HCT116 (cell line): ENCODE measurements around the gene KCNH5. TPM values are rescaled to one million over a fixed set of nuclear protein-coding genes. Genes with fewer than 3 reads are reported as not detected.
"Not testable (repeated sequence)": the region's sequence is repeated elsewhere in the genome, so short reads cannot be mapped to it uniquely, and the experiment has no call there.

ENCODE experiments used
- ATAC-seq: fragments of 200-7000 bp; cut with Tn5 transposase; 2 replicates; pipeline ENCODE4 v1.9.1; 2020; ENCODE audit warnings: mild to moderate bottlenecking, moderate library complexity
- BruUV-seq: library from RNA; stranded (reverse); fragments of 400-500 nt; replicated peaks from 2 replicates; lab custom pipeline; 2021; lab: Mats Ljungman, UMichigan
- CTCF ChIA-PET: fragments of 300-600 bp; sonication (Branson Sonifier 250); formaldehyde crosslinking; loops from one replicate; lab custom pipeline; 2021; ENCODE audit warnings: antibody characterized with exemption; lab: Charles Lee
- POLR2A ChIA-PET: fragments of 300-600, 350-600 bp; sonication (Branson Sonifier 250); formaldehyde crosslinking; loops from one replicate; lab custom pipeline; 2021; ENCODE audit warnings: antibody characterized with exemption; lab: Charles Lee
- RAD21 ChIA-PET, 2 experiments: fragments of 300-600 bp; sonication (Branson Sonifier 250); formaldehyde crosslinking; loops; one replicate each; lab custom pipeline; 2023; ENCODE audit warnings: low total read pairs in 2 of 2; ENCODE audit not compliant: uncharacterized antibody in 2 of 2, unreplicated experiment in 2 of 2, low non-redundant PET in 1 of 2; lab: Charles Lee
- DNase-seq: peaks from one replicate; pipeline ENCODE4 v3.0.0-alpha.2; 2010; ENCODE audit warnings: low read depth, low spot score
- H2AFZ ChIP-seq: fragments of 200-600 bp; shearing (Covaris generic), sonication (generic); 2 replicates; pipeline ENCODE4 v1.6.1; 2017; ENCODE audit warnings: low read depth, mixed run types, mixed read lengths, antibody characterized with exemption, low read length; ENCODE audit not compliant: poor library complexity, severe bottlenecking
- H3K27ac ChIP-seq: 2 replicates; pipeline ENCODE4 v1.5.1; 2012; ENCODE audit warnings: low read depth, low read length
- H3K27me3 ChIP-seq: fragments of 200-600 bp; sonication (generic); 2 replicates; pipeline ENCODE4 v1.6.1; 2016; ENCODE audit warnings: mixed run types, low read length, mixed read lengths; ENCODE audit not compliant: insufficient read depth
- H3K36me3 ChIP-seq, 2 experiments: fragments of 200-500 bp in 1 of 2; fragments of 200-600 bp in 1 of 2; sonication (Bioruptor generic) in 1 of 2; sonication (generic) in 1 of 2; 2 replicates each; pipeline versions ENCODE4 v1.5.1 to v1.6.1; 2014 to 2016; ENCODE audit warnings: low read length in 2 of 2, inconsistent platforms in 1 of 2, mixed read lengths in 1 of 2, mixed run types in 1 of 2; ENCODE audit not compliant: insufficient read depth in 2 of 2, control insufficient read depth in 1 of 2
- H3K4me1 ChIP-seq, 2 experiments: fragments of 200-600 bp in 1 of 2; sonication (generic) in 1 of 2; 2 replicates each; pipeline versions ENCODE4 v1.5.1 to v1.6.1; 2012 to 2017; ENCODE audit warnings: low read length in 2 of 2, inconsistent platforms in 1 of 2, mild to moderate bottlenecking in 1 of 2, mixed read lengths in 1 of 2, mixed run types in 1 of 2, moderate library complexity in 1 of 2; ENCODE audit not compliant: insufficient read depth in 2 of 2, control insufficient read depth in 1 of 2
- H3K4me2 ChIP-seq: fragments of 200-600 bp; sonication (generic); 2 replicates; pipeline ENCODE4 v1.6.1; 2017; ENCODE audit warnings: mixed run types, low read length, mixed read lengths
- H3K4me3 ChIP-seq, 2 experiments: fragments of 200-600 bp in 1 of 2; sonication (generic) in 1 of 2; replicated peaks in 1 of 2; 2 replicates each; pipeline ENCODE4 v1.5.1; 2011 to 2016; ENCODE audit warnings: low read length in 2 of 2, control low read depth in 1 of 2, low read depth in 1 of 2, mild to moderate bottlenecking in 1 of 2, mixed read lengths in 1 of 2, mixed run types in 1 of 2
- H3K79me2 ChIP-seq: fragments of 200-600 bp; sonication (generic); 2 replicates; pipeline ENCODE4 v1.6.1; 2017; ENCODE audit warnings: mild to moderate bottlenecking, mixed run types, low read length, moderate library complexity, mixed read lengths; ENCODE audit not compliant: insufficient read depth
- H3K9ac ChIP-seq: fragments of 200-600 bp; sonication (generic); 2 replicates; pipeline ENCODE4 v1.6.1; 2016; ENCODE audit warnings: low read length, mixed read lengths
- H3K9me2 ChIP-seq: fragments of 200-600 bp; sonication (generic), shearing (Covaris generic); 2 replicates; pipeline ENCODE4 v1.6.1; 2017; ENCODE audit warnings: mixed run types, mild to moderate bottlenecking, moderate library complexity; ENCODE audit not compliant: insufficient read depth
- H3K9me3 ChIP-seq, 2 experiments: fragments of 200-500 bp in 1 of 2; fragments of 200-600 bp in 1 of 2; sonication (Bioruptor generic) in 1 of 2; sonication (generic) in 1 of 2; 2 replicates each; pipeline ENCODE4 v1.6.1; 2014 to 2017; ENCODE audit warnings: low read length in 2 of 2, mixed read lengths in 2 of 2, inconsistent platforms in 1 of 2, low read depth in 1 of 2, mild to moderate bottlenecking in 1 of 2, mixed run types in 1 of 2, moderate library complexity in 1 of 2; ENCODE audit not compliant: control insufficient read depth in 1 of 2, insufficient read depth in 1 of 2
- H4K20me1 ChIP-seq: fragments of 200-600 bp; sonication (generic), shearing (Covaris generic); 2 replicates; pipeline ENCODE4 v1.6.1; 2017; ENCODE audit warnings: mixed run types, mild to moderate bottlenecking, moderate library complexity; ENCODE audit not compliant: insufficient read depth
- EZH2 ChIP-seq: fragments of 200-600 bp; sonication (generic); IDR thresholded peaks from 2 replicates; pipeline ENCODE4 v1.6.1; 2017; ENCODE audit warnings: antibody characterized with exemption, mixed run types
- FOSL1 ChIP-seq: IDR thresholded peaks from 2 replicates; pipeline ENCODE4 v1.6.1; 2012; ENCODE audit warnings: low read depth
- SP1 ChIP-seq: IDR thresholded peaks from 2 replicates; pipeline ENCODE4 v1.6.1; 2012; ENCODE audit warnings: low read depth
- SRF ChIP-seq: IDR thresholded peaks from 2 replicates; pipeline ENCODE4 v1.6.1; 2012; ENCODE audit warnings: low read depth
- YY1 ChIP-seq: IDR thresholded peaks from 2 replicates; pipeline ENCODE4 v1.6.1; 2011; ENCODE audit warnings: low read length, low read depth, moderate library complexity, mild to moderate bottlenecking; ENCODE audit not compliant: insufficient replicate concordance; ENCODE audit errors: extremely low read depth
- ZBTB33 ChIP-seq: IDR thresholded peaks from 2 replicates; pipeline ENCODE4 v1.6.1; 2011; ENCODE audit warnings: mild to moderate bottlenecking, low read length, moderate library complexity; ENCODE audit not compliant: insufficient replicate concordance; ENCODE audit errors: extremely low read depth
- ZFX ChIP-seq: fragments of 450-650 bp; IDR thresholded peaks from 2 replicates; pipeline ENCODE4 v1.6.1; 2017
- intact Hi-C: fragments of 100-400 bp; cut with micrococcal nuclease; formaldehyde crosslinking; loops from 2 replicates; pipeline ENCODE4 v1.10.0; 2022
- total RNA-seq: library from RNA; stranded (reverse); gene quantifications from one replicate; pipeline ENCODE4 v1.2.1, GENCODE V29; 2021; ENCODE audit not compliant: unreplicated experiment
- TF ChIP-seq, protein P1 (sequence below): IDR thresholded peaks from 2 replicates; pipeline ENCODE4 v1.6.1; 2012

The KCNH5 gene
- total RNA-seq, 1 experiment from 2014 or later: not detected

- ATAC-seq: no peak
- no peak overlapping the region for H3K4me3 ChIP-seq
- CTCF ChIA-PET: no interaction called here
- no peaks in the 10 kb centered on the region for H3K9me2 ChIP-seq
- RAD21 ChIA-PET: no interaction called here
- no peak for TF ChIP-seq SP1
- TF ChIP-seq ZBTB33: no peak
- TF ChIP-seq YY1: no peak
- no peak for TF ChIP-seq FOSL1
- TF ChIP-seq, protein P1, sequence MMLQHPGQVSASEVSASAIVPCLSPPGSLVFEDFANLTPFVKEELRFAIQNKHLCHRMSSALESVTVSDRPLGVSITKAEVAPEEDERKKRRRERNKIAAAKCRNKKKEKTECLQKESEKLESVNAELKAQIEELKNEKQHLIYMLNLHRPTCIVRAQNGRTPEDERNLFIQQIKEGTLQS: no peak
- TF ChIP-seq EZH2: no peak
- no peak for TF ChIP-seq SRF
- no peak for TF ChIP-seq ZFX
- no peaks in the 10 kb centered on the region for H3K79me2 ChIP-seq
- BruUV-seq: no TSS peak
- peaks cover 0 to 8% of the 10 kb centered on the region in 2 experiments; a peak in 3 of 4 replicates for H3K9me3 ChIP-seq
- no peak overlapping the region for H2AFZ ChIP-seq
- no peak overlapping the region for H3K27ac ChIP-seq
- no peaks in the 10 kb centered on the region for H4K20me1 ChIP-seq
- POLR2A ChIA-PET: no interaction called here
- H3K36me3 ChIP-seq: no peaks in the 10 kb centered on the region
- H3K27me3 ChIP-seq: no peaks in the 10 kb centered on the region
- no peak overlapping the region for H3K4me2 ChIP-seq
- intact Hi-C loops: no loop called here
- H3K4me1 ChIP-seq: no peaks in the 10 kb centered on the region
- no peak overlapping the region for H3K9ac ChIP-seq
- no peak for DNase-seq
Observed at GRCh38 chr14:62759796-62760195, 285.5 kb downstream of the KCNH5 start.

DNA sequence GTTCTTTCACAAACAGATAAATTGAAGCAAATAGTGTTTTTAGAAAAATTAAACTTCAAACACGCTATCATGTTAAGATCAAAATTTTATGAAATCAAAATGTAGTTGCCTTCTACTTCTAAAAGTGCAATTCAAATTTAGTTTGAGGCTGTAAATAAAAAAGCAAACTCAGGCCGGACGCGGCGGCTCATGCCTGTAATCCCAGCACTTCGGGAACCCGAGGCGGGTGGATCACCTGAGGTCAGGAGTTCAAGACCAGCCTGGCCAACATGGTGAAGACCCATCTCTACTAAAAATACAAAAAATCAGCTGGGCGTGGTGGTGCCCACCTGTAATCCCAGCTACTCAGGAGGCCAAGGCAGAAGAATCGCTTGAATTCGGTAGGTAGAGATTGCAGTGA, 298.4 kb downstream of the KCNH5 start:
- H2AFZ ChIP-seq, BruUV-seq, H3K4me2 ChIP-seq, POLR2A ChIA-PET, H3K9me2 ChIP-seq, ATAC-seq, H3K9ac ChIP-seq, H3K4me1 ChIP-seq, H3K27ac ChIP-seq, H4K20me1 ChIP-seq, H3K36me3 ChIP-seq, RAD21 ChIA-PET, CTCF ChIA-PET, H3K27me3 ChIP-seq, H3K4me3 ChIP-seq, DNase-seq, H3K79me2 ChIP-seq, intact Hi-C loops: not testable (repeated sequence)
- peaks cover 12 to 15% of the 10 kb centered on the region in 2 experiments; a peak in 2 of 4 replicates for H3K9me3 ChIP-seq
